ENCODE data around the gene S100G.

S100G gene

DNA sequence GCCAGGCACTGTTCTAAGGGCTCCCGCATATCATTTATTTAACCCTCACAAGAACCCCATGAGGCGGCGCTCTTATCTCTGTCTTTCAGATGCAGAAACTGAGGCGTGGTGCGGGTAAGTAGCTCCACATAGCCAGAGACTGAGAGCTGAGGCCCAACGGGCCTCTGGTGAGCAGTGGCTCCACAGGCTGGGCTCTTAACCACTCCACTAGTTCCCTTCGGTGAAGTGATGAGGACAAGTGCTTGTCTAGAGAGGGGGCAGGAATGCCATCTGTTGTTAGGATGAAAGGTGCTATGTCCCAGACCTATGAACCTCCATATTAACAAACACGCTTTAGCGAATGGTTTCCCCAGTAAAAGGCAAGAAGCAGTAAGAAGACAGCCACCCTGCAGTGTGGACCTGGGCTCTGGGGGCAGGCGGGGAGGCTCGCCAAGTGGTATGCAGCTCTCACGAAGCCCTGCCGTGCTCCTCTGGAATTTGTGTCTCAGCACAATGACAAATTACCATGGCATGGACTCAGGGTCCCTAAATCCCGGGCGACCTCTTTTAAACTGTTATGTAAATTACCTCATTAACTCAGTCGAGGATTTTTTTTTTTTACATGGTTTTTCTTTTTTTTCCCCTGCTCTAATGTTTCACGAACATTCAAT lies 20.9 kb upstream of the S100G start:
- Histone ChIP-seq H3K27ac (no peak overlapping the region), H3K9me3 (no peaks in the 10 kb centered on the region), H3K27me3 (no peaks in the 10 kb centered on the region), H3K4me3 (ENCODE audit: low read depth in 1 of 2, low read length in 1 of 2) (no peak overlapping the region), H3K36me3 (no peaks in the 10 kb centered on the region), H3K4me1 (ENCODE audit: control insufficient read depth in 1 of 2, insufficient read depth in 1 of 2, low read depth in 1 of 2, low read length in 1 of 2) (no peaks in the 10 kb centered on the region)
- TF ChIP-seq, protein P1, sequence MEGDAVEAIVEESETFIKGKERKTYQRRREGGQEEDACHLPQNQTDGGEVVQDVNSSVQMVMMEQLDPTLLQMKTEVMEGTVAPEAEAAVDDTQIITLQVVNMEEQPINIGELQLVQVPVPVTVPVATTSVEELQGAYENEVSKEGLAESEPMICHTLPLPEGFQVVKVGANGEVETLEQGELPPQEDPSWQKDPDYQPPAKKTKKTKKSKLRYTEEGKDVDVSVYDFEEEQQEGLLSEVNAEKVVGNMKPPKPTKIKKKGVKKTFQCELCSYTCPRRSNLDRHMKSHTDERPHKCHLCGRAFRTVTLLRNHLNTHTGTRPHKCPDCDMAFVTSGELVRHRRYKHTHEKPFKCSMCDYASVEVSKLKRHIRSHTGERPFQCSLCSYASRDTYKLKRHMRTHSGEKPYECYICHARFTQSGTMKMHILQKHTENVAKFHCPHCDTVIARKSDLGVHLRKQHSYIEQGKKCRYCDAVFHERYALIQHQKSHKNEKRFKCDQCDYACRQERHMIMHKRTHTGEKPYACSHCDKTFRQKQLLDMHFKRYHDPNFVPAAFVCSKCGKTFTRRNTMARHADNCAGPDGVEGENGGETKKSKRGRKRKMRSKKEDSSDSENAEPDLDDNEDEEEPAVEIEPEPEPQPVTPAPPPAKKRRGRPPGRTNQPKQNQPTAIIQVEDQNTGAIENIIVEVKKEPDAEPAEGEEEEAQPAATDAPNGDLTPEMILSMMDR (IDR thresholded peaks at IDR 0.05): no peak

DNA sequence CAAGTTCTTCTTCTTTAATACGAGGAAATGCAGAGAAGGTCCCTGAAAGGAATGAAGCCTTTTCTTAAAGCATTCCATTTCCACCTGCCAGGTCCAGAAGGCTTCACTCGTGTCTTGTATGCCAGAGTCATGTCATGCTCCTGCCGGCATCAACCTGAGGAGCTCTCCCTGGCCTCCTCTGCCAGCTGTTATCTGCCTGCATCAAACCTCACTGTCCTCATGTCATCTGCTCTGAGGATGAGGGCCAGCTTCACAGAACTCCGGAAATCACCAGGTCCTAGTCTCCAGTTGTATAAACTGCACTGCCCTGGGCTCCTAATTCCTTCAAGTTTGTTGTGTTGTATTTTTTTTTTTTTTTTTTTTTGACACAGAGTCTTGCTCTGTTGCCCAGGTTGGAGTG lies 20.0 kb upstream of the S100G start:
- no peaks in the 10 kb centered on the region for H3K4me1 ChIP-seq (ENCODE audit: control insufficient read depth in 1 of 2, insufficient read depth in 1 of 2, low read depth in 1 of 2, low read length in 1 of 2)

DNA sequence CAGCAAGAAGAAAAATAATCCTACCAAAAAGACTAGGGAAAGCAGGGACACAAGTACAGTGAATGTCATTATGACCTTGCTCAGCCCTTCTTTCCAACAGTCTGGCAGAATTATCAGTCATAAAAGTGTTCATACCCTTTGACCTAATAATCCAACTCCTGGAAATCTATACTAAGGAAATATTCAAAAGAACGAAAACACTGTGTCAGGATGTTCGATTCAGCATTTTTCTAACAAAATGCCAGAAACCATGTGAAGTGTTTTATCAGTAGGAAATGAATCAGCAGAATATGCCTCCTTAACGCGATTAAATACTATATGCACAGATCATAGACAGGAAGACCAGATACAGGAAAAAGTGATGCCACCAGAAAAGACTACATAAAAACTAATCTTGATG lies 16.2 kb upstream of the S100G start:
- Histone ChIP-seq H3K27me3 (no peaks in the 10 kb centered on the region), H3K36me3 (no peaks in the 10 kb centered on the region), H3K4me1 (ENCODE audit: control insufficient read depth in 1 of 2, insufficient read depth in 1 of 2, low read depth in 1 of 2, low read length in 1 of 2) (no peaks in the 10 kb centered on the region), H3K27ac (no peak overlapping the region), H3K9me3 (no peaks in the 10 kb centered on the region), H3K4me3 (ENCODE audit: low read depth in 1 of 2, low read length in 1 of 2) (no peak overlapping the region)
- TF ChIP-seq, protein P1 (IDR thresholded peaks at IDR 0.05): no peak

More for the DNA sequence above, 20.0 kb upstream of the S100G start:
- Histone ChIP-seq H3K27ac (no peak overlapping the region), H3K4me3 (ENCODE audit: low read depth in 1 of 2, low read length in 1 of 2) (no peak overlapping the region), H3K36me3 (no peaks in the 10 kb centered on the region), H3K9me3 (no peaks in the 10 kb centered on the region), H3K27me3 (no peaks in the 10 kb centered on the region)
- TF ChIP-seq, protein P1 (IDR thresholded peaks at IDR 0.05): no peak

DNA sequence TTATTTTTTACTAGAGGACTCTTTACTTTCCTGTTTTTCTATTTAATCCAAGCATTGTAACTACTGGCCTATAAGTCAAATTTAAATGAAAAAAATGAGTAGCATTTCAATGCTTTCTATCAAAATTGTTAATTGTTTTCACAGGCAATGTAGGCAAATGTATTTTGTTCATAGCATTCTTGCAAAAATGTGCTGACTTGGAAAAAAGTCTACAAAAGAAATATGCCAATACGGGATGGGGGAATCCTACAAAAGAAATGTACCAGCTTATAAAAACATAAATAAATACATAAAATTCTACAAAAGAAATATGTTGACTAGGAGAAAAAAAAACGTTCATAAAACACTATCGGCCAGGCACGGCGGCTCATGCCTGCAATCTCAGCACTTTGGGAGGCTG lies 14.9 kb upstream of the S100G start:
- H3K4me3 ChIP-seq (ENCODE audit: low read depth in 1 of 2, low read length in 1 of 2): no peak overlapping the region

DNA sequence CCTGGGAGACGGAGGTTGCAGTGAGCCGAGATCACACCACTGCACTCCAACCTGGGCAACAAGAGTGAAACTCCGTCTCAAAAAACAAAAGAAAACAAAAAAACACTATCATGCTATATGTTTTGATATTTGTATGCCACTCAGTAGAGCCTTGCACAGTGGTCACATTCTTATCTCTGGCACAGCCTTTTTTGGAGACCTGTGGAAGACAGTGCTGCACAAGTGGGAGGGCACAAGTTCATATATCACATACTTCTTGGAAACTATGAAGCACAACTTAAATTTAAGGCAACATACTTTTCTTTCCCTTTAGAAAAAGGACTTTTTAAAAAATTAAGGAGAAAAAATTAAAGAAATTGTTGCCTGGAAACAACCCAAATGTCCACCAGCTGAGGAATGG lies 14.4 kb upstream of the S100G start:
- no peaks in the 10 kb centered on the region for H3K36me3 ChIP-seq
- no peaks in the 10 kb centered on the region for H3K27me3 ChIP-seq
- TF ChIP-seq, protein P1 (IDR thresholded peaks at IDR 0.05): no peak
- no peaks in the 10 kb centered on the region for H3K4me1 ChIP-seq (ENCODE audit: control insufficient read depth in 1 of 2, insufficient read depth in 1 of 2, low read depth in 1 of 2, low read length in 1 of 2)
- H3K27ac ChIP-seq: no peak overlapping the region
- no peak overlapping the region for H3K4me3 ChIP-seq (ENCODE audit: low read depth in 1 of 2, low read length in 1 of 2)
- no peaks in the 10 kb centered on the region for H3K9me3 ChIP-seq

More for the DNA sequence above, 14.9 kb upstream of the S100G start:
- Histone ChIP-seq H3K4me1 (ENCODE audit: control insufficient read depth in 1 of 2, insufficient read depth in 1 of 2, low read depth in 1 of 2, low read length in 1 of 2) (no peaks in the 10 kb centered on the region), H3K27me3 (no peaks in the 10 kb centered on the region), H3K36me3 (no peaks in the 10 kb centered on the region), H3K9me3 (no peaks in the 10 kb centered on the region), H3K27ac (no peak overlapping the region)
- TF ChIP-seq, protein P1 (IDR thresholded peaks at IDR 0.05): no peak
